KOPT-K1 (cell line): ENCODE data around the gene GXYLT1.
A peak's percentile ranks its signal among the peaks of the same experiment; 100 is the strongest.
"Not testable (repeated sequence)": the region's sequence is repeated elsewhere in the genome, so short reads cannot be mapped to it uniquely, and the experiment has no call there.

Experiments
- H3K27ac ChIP-seq: fragments of 200-600 bp; sonication (generic); 2 replicates; pipeline ENCODE4 v1.5.1; 2016; ENCODE audit warnings: antibody characterized with exemption, mild to moderate bottlenecking, low read depth, low read length; ENCODE audit not compliant: poor library complexity, severe bottlenecking
- H3K36me3 ChIP-seq: fragments of 200-600 bp; sonication (generic); 2 replicates; pipeline ENCODE4 v1.5.1; 2017; ENCODE audit warnings: antibody characterized with exemption, mild to moderate bottlenecking, low read length, moderate library complexity; ENCODE audit not compliant: insufficient read depth
- H3K9me3 ChIP-seq: fragments of 200-600 bp; sonication (generic); 2 replicates; pipeline ENCODE4 v1.5.1; 2017; ENCODE audit warnings: antibody characterized with exemption, low read length, mild to moderate bottlenecking; ENCODE audit not compliant: insufficient read depth, poor library complexity, severe bottlenecking

GXYLT1 gene

DNA sequence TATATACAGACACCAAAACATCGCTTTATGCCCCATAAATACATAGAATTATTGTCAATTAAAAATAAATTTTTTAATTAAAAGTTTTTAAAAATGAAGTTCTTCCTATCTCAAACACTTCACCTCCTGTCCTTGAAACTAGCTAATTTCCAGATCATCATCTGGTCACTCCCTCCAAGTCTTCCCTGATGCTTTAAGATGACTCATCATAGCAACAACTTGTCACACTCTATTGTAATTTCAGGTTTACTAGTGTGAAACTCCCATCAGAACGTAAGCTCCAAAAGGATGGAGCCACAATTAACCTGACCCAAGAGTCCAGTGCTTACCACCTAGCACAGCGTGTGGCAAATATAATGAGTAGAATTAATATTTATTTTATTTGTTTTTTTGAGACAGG, 16.3 kb downstream of the GXYLT1 start:
- Histone ChIP-seq H3K9me3 (no peaks in the 10 kb centered on the region), H3K36me3 (no peaks in the 10 kb centered on the region), H3K27ac (no peak overlapping the region)

DNA sequence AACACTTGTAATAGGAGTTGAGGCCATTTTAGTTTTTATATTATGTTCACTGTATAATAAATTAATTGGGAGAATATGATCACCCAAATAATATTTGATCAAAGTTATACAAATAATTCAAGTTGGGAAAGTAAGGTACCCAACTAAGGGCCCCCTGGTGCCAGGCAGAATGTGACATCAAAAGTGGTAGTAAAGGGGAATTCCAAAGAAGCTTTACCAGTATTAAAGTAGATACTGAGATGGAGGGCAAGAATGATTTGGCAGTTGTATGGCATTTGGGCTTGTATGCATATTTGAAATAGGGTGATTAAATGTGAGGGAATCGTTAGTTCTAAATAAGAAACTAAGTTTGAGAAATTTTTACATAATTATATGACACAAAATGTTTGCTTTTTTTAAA, 17.7 kb downstream of the GXYLT1 start:
- no peak overlapping the region for H3K27ac ChIP-seq
- no peaks in the 10 kb centered on the region for H3K9me3 ChIP-seq
- H3K36me3 ChIP-seq, result no peaks in the 10 kb centered on the region

DNA sequence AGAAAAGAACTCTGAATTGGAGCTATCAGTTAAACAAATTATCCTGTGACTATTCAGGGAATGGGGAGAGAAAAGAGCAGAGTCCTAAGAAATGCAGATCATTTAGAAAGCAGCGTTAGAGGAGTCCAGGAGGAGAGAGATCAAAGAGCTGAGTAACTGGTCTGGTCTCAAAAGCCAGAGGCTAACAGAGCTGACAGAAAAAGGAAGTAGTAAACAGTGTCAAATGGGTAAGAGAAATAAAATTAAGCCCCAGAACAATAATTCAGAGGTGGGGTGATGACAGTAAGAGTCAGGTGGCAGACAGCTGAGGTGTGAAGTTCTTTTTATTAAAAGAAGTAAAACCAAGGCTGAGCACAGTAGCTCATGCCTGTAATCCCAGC, 19.3 kb downstream of the GXYLT1 start:
- H3K27ac ChIP-seq, result no peak overlapping the region
- no peaks in the 10 kb centered on the region for H3K9me3 ChIP-seq
- no peaks in the 10 kb centered on the region for H3K36me3 ChIP-seq

DNA sequence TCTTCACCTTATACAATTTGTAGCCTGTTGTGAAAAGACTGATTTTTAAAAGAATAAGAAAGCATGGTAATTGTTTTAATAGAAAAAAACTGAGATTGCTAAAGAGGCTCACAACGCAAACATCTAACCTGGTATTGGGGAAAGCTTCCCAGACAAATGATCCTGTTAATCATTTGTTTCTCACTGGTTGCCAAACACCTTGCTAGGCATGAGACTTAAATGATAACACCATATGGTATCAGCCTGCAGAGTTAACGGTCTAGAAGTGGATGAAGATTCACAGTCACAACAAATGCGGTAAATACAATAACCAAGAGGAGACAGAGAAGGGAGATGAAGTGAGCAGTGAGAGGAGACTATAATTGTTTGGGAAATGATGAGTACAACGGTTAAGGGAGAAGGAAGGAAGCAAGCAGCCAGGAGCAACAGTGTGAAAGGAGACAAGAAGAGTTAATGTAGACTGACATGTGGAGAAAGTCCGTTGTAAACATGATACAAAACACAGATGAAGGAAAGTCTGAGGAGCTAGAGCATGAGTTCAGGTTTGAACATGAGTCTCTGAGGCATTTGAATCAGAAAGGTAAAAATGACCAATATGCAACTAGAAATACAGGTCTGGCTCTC, 19.8 kb downstream of the GXYLT1 start:
- no peaks in the 10 kb centered on the region for H3K36me3 ChIP-seq
- no peaks in the 10 kb centered on the region for H3K9me3 ChIP-seq
- no peak overlapping the region for H3K27ac ChIP-seq

DNA sequence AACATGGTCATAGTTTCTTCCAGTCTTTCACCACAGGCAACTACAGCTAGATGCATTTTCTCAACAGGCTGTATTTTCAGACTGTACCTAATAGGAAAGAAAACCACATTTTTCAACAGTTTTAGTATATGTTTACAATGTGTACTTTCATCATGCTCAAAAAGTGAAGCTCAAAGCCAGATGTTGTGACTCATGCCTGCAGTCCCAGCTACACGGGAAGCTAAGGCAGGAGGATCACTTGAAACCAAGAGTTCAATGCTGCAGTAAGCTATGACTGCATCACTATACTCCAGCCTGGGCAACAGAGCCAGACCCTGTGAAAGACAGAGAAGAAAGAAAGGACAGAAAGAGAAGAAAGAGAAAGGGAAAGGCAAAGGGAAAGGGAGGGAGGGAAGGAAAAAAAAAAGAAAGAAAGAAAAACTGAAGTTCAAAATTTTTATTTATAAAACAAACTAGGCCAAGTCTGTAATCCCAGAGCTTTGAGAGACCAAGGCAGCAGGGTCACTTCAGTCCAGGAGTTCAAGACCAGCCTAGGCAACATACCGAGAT, 25.5 kb downstream of the GXYLT1 start:
- Histone ChIP-seq H3K27ac (no peak overlapping the region), H3K9me3 (peaks cover 2% of the 10 kb centered on the region), H3K36me3 (peaks cover 20% of the 10 kb centered on the region)

DNA sequence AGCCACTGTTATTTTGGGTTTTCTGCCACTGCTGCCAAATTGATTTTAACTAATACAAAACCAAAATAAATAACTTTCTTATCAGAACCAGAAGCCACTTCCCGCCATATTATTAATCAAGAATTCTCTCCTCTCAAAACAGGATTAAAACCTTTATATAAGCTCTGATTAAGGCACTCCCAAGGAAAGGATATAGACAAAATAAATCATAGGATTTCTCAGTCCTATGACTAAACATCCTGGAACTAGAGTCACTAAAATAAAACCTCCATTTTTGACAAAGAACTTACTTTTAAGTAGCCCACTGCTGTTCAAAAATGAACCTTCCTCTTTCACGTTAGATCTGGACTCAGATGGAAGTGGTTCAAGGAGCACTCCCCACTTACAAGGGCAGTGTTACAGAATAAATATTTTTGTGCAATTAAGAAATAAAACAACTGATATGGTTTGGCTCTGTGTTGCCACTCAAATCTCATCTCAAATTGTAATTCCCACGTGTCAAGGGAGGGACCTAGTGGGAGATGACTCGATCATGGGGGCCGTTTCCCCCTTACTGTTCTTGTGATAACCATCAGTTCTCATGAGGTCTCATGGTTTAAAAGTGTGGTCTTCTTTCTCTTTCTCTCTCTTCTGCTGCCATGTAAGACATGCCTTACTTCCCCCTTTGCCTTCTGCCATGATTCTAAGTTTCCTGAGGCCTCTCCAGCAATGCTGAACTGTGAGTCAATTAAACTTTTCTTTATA, 26.4 kb downstream of the GXYLT1 start:
- H3K9me3 ChIP-seq, result peaks cover 4% of the 10 kb centered on the region
- peaks cover 20% of the 10 kb centered on the region for H3K36me3 ChIP-seq
- H3K27ac ChIP-seq, result no peak overlapping the region

DNA sequence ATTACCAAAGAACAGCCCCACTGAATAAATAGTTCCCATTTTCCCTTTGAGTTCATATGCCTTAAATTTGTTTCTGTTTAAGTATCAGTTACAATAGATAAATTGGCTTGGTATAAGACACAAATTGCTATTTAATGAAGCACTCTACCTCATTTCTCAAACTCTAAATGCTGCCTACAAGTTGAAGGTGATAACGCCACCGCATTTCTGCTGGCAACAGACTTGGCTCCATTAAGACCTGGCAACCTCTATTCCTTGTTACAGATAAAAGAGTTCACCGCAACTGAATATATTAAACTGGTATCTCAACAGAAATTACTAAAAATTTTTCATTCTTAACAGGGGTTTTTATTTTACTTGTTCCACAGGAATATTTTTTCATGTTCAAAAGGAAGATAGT, 35.6 kb downstream of the GXYLT1 start:
- peaks cover 15% of the 10 kb centered on the region for H3K36me3 ChIP-seq
- H3K9me3 ChIP-seq, result peaks cover 19% of the 10 kb centered on the region
- no peak overlapping the region for H3K27ac ChIP-seq

DNA sequence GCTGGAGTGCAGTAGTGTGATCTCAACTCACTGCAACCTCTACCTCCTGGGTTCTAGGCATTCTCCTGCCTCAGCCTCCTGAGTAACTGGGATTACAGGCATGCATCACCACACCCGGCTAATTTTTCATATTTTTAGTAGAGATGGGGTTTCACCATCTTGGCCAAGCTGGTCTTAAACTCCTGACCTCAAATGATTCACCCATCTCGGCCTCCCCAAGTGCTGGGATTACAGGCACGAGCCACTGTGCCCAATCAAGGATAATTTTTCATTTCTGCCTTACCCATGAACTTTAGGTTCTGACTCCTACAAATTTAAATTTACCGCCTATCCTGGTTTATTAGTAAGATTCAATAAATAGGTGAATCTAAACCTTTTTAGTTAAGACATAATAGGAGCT, 37.9 kb downstream of the GXYLT1 start:
- H3K36me3 ChIP-seq, result peaks cover 15% of the 10 kb centered on the region
- not testable (repeated sequence) for H3K27ac ChIP-seq, H3K9me3 ChIP-seq

DNA sequence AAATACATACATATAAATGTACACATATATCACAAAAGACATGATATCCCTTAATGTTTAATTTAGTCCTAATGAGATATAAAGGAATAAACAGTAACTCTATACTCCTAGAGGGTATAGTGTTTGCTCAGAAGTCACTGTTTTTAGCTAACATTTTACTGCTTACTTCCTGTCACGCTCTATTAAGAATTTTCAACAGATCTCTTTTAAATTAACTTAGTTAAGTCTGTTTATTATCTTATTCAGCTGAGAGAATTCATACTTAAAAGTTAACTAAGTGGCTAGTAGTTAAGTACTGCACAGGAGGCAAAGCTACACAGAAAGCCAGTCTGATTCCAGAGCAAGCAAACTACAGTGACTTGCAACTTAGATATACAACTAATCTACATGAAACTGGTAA, 39.9 kb downstream of the GXYLT1 start:
- no peak overlapping the region for H3K27ac ChIP-seq
- no peaks in the 10 kb centered on the region for H3K9me3 ChIP-seq
- peaks cover 15% of the 10 kb centered on the region; the same call in 1 of the 2 replicates for H3K36me3 ChIP-seq

DNA sequence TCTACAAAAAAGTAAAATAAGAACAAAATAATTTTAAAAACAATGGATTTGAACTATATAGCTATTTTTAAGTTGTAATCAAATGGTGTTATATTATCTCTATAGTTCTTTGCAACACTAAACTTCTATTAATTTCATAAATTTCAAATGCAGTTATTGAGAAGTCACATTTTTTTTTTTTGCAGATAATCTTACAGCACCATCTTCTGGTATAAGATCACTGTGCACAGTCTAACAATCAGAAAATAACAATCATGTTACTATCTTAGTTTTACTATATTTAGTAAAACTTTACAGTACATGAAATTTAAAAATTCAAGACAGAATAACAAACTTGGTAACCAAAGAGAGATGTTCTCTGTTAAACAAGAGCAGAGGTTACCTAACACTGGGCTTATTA, 40.6 kb downstream of the GXYLT1 start:
- H3K36me3 ChIP-seq, result peaks cover 14% of the 10 kb centered on the region; the same call in 1 of the 2 replicates
- no peaks in the 10 kb centered on the region for H3K9me3 ChIP-seq
- H3K27ac ChIP-seq, result no peak overlapping the region

DNA sequence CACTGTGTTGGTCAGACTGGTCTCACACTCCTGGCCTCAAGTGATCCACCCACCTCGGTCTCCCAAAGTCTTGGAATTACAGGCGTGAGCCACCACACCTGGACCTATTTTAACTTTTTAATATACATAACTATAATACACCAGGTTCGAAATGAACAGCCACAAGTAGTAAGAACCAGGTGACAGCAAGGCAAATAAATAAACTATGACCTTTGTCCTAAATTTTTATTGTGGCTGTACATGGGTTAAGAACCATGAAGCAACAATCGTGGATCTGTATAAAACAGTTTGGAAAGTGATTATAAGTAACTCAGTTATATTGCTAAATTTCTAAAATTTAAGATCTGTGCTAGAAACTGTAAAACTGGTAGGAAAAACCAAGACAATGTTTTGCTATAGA, 41.5 kb downstream of the GXYLT1 start:
- peaks cover 9% of the 10 kb centered on the region; the same call in 1 of the 2 replicates for H3K36me3 ChIP-seq
- H3K27ac ChIP-seq, result no peak overlapping the region
- H3K9me3 ChIP-seq, result no peaks in the 10 kb centered on the region

DNA sequence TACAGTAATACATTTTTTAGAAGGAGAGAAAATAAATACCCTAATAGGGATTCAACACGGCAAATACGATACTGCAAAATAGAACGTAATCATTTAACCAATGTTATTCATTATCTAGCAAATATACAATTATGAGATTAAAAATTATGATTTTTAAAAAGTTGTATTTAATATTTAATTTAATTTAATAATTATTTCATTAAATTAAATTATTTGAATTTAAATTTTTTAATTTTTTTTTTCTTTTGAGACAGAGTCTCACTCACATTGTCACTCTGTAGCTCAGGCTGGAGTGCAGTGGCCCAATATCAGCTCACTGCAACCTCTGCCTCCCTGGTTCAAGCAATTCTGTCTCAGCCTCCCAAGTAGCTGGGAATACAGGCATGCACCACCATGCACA, 42.0 kb downstream of the GXYLT1 start:
- Histone ChIP-seq H3K27ac (no peak overlapping the region), H3K9me3 (no peaks in the 10 kb centered on the region), H3K36me3 (peaks cover 6% of the 10 kb centered on the region; the same call in 1 of the 2 replicates)

DNA sequence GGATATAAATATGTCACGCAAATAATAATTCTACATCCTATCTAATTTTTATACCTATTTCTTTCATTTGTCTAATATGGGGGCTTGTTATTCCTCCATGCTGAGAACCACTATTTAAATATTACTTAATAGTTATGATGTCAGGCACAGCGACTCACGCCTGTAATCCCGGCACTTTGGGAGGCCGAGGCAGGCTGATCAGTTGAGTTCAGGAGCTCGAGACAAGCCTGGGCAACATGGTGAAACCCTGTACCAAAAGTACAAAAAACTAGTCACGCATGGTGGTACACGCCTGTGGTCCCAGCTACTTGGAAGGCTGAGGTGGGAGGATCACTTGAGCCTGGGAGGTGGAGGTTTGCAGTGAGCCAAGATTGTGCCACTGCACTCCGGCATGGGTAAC, 45.2 kb downstream of the GXYLT1 start:
- Histone ChIP-seq H3K27ac (no peak overlapping the region), H3K36me3 (peaks cover 22% of the 10 kb centered on the region; the same call in 1 of the 2 replicates), H3K9me3 (no peaks in the 10 kb centered on the region)

DNA sequence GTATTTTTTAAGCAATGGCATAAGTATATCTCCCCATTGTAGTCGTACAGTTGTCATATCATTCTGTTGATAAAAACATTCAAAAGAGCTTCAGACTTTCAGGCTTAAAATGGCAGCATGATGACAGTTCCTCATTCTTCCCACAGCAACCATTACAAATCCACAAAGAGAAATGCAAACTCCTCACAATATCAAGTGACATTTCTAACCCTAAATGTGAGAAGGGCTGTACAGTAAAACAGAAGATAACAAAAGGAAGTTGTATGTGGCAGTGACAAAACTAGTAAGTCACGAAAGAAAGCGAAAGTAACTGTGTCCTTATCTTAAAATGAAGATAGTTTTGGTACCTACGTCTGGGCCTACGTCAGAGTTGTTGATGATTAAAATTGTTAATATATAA, 46.7 kb downstream of the GXYLT1 start:
- Histone ChIP-seq H3K9me3 (no peaks in the 10 kb centered on the region), H3K36me3 (peaks cover 31% of the 10 kb centered on the region; the same call in 1 of the 2 replicates), H3K27ac (peak overlapping the region; percentile 65)

DNA sequence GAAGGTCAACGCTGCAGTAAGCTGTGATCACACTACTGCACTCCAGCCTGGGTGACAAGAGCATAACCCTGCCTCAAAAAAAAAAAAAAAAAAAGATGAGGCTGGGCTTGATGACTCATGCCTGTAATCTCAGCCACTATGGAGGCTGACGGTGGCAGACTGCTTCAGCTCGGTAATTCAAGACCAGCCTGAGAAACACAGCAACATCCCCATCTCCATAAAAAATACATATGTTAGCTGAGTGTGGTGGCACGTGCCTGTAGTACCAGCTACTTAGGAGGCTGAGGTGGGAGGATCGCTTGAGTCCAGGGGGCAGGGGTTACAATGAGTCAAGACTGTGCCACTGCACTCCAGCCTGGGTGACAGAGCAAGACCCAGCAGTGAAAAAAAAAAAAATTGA, 50.4 kb downstream of the GXYLT1 start:
- Histone ChIP-seq H3K36me3 (peaks cover 51% of the 10 kb centered on the region), H3K9me3 (no peaks in the 10 kb centered on the region), H3K27ac (no peak overlapping the region)

DNA sequence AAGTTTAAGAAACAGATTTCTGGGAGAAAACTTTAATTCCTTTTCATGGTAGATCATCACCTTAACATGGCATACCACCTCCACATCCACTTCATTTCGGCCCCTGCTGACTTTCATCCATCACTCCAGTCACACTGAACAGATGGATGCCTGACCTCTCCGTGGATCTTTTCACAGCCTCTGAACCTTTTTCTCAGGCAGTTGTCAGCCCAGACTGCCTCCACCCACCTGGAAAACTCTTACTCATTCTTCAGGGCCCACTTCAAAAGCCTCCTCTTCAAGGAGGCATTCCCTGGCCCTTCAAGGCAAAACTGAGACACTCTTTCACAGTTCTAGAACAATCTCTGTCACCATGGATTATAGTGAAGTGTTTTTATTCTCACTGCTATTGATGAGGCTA, 52.9 kb downstream of the GXYLT1 start:
- Histone ChIP-seq H3K27ac (no peak overlapping the region), H3K36me3 (peaks cover 61% of the 10 kb centered on the region), H3K9me3 (no peaks in the 10 kb centered on the region)
